ENCODE measurements around the gene RAD51B. TPM values are rescaled to one million over a fixed set of nuclear protein-coding genes. Genes with fewer than 3 reads are reported as not detected.

RAD51B gene
- total RNA-seq, 3 donors from 2014 or later, result 10.6 to 77.6 (median 33.8) TPM

DNA sequence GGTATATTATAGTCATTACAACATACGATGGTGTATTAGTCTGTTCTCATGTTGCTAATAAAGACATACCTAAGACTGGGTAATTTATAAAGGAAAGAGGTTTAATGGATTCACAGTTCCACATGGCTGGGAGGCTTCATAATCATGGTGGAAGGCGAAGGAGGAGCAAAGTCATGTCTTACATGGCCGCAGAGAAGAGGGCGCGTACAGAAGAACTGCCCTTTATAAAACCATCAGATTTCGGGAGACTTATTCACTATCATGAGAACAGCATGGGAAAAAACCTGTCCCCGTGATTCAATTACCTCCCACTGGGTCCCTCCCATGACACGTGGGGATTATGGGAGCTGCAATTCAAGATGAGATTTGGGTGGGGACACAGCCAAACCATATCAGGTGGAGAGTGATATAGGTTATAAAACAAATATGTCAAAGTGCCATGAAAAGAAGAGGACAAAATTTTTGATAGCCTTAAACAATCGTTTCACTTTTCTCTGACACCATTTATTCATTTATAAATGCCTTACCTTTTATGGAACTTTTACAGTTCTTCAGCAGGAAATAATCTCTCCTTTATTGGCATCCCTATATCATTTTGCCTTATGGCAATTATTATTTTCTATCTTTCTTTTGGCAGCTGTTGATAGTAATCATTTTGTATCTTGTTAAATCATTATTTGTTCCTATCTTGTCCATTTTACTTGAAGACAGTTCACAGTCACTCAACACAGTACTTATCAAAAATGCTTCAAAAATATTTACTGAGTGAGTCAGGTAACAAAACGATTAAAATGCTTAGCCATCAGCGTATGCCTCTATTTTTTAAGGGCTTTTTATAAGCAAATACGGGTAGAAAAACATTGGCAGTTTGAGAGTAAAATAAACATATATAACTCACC is 196.0 kb downstream of the RAD51B start:
- no peak overlapping the region for H3K4me3 ChIP-seq
- no peak overlapping the region for H3K27ac ChIP-seq
- intact Hi-C loops (cut with DNase I; ENCODE audit: low total_unique reads), result no loop called here
- no peaks in the 10 kb centered on the region for H3K36me3 ChIP-seq
- no peak for TF ChIP-seq POLR2A (IDR thresholded peaks at IDR 0.05)
- TF ChIP-seq POLR2AphosphoS5 (IDR thresholded peaks at IDR 0.05), result no peak
- TF ChIP-seq, protein P1, sequence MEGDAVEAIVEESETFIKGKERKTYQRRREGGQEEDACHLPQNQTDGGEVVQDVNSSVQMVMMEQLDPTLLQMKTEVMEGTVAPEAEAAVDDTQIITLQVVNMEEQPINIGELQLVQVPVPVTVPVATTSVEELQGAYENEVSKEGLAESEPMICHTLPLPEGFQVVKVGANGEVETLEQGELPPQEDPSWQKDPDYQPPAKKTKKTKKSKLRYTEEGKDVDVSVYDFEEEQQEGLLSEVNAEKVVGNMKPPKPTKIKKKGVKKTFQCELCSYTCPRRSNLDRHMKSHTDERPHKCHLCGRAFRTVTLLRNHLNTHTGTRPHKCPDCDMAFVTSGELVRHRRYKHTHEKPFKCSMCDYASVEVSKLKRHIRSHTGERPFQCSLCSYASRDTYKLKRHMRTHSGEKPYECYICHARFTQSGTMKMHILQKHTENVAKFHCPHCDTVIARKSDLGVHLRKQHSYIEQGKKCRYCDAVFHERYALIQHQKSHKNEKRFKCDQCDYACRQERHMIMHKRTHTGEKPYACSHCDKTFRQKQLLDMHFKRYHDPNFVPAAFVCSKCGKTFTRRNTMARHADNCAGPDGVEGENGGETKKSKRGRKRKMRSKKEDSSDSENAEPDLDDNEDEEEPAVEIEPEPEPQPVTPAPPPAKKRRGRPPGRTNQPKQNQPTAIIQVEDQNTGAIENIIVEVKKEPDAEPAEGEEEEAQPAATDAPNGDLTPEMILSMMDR (IDR thresholded peaks at IDR 0.05), result no peak
- no peak for DNase-seq (ENCODE audit: low spot score in 2 of 2)
- H3K9me3 ChIP-seq, result no peaks in the 10 kb centered on the region
- no peaks in the 10 kb centered on the region for H3K4me1 ChIP-seq
- H3K27me3 ChIP-seq, result no peaks in the 10 kb centered on the region

DNA sequence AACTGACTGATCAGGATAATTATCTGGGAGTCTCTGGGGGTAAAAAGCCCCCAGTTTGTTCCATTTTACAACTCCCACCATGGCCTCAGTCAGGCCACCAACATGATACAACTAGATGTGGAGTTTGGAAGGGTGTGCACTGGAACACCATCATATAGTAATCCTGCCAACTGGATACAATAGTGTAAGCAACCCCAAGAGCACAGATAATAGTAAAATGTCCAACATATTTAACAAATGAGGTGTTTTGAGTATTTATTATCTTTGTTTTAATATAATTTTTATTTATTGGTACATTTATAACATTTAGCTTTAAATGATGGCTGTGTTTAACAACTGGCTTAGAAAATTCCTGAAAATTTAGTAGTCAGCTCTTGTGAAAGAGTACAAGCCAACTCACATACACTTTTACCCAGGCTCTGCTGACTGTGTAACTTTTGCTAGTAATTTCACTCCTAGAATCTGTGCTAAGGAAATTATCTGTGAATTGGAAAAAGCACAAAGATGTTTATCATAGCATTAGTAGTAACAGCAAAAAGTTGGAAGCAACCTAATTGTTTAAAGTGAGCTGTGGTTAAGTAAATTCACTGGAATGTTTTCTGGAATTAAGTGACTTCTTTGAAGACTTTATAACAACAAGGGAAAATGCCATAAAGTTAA is 196.8 kb downstream of the RAD51B start:
- DNase-seq (ENCODE audit: low spot score in 2 of 2), result no peak
- Histone ChIP-seq H3K27me3 (no peaks in the 10 kb centered on the region), H3K27ac (no peak overlapping the region), H3K36me3 (no peaks in the 10 kb centered on the region), H3K4me1 (no peaks in the 10 kb centered on the region), H3K9me3 (no peaks in the 10 kb centered on the region), H3K4me3 (no peak overlapping the region)
- TF ChIP-seq POLR2A (IDR thresholded peaks at IDR 0.05), result no peak
- TF ChIP-seq, protein P1 (IDR thresholded peaks at IDR 0.05), result no peak
- TF ChIP-seq POLR2AphosphoS5 (IDR thresholded peaks at IDR 0.05), result no peak
- intact Hi-C loops (cut with DNase I; ENCODE audit: low total_unique reads), result no loop called here

DNA sequence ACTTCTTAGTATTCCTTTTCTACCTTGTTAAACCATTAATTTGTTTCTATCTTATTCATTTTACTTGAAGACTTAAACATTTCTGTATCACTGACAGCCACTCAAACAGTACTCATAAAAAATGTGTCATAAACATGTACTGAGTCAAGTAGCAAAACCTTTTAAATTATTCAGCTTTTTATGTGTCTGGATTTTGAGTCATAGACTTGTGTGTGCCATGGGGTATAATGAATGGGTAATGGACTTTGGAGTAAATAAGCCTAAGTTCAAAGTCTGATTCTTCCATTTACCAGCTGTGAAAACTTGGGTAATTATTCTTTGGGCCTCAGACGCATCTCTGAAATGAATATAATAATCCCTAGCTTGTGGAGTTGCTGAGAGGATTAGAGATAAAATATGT is 199.0 kb downstream of the RAD51B start:
- TF ChIP-seq, protein P1 (IDR thresholded peaks at IDR 0.05), result no peak
- TF ChIP-seq POLR2AphosphoS5 (IDR thresholded peaks at IDR 0.05) (no peak), POLR2A (IDR thresholded peaks at IDR 0.05) (no peak)
- peaks cover 0 to 8% of the 10 kb centered on the region in 2 donors for H3K9me3 ChIP-seq
- no peak overlapping the region for H3K27ac ChIP-seq
- H3K4me1 ChIP-seq, result no peaks in the 10 kb centered on the region
- no peak overlapping the region for H3K4me3 ChIP-seq
- DNase-seq (ENCODE audit: low spot score in 2 of 2), result no peak
- H3K27me3 ChIP-seq, result no peaks in the 10 kb centered on the region
- intact Hi-C loops (cut with DNase I; ENCODE audit: low total_unique reads), result no loop called here
- no peaks in the 10 kb centered on the region for H3K36me3 ChIP-seq

DNA sequence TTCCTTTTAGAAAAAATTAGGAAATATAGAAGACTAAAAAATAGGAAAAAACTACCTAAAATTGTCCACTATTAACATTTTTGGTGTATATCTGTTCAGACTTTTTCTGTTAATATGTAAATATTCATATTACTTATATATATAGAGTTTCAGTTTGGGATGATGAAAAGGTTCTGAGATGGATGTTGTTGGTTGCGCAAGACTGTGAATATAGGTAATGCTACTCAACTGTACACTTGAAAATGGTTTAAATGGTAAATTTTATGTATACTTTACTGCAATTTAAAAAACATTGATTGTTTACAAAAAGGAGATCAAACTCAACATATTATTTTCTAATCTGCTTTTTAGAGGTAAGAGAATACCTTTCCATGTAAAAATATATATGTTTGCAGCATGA is 200.9 kb downstream of the RAD51B start:
- TF ChIP-seq, protein P1 (IDR thresholded peaks at IDR 0.05), result no peak
- TF ChIP-seq POLR2A (IDR thresholded peaks at IDR 0.05), result no peak
- TF ChIP-seq POLR2AphosphoS5 (IDR thresholded peaks at IDR 0.05), result no peak
- intact Hi-C loops (cut with DNase I; ENCODE audit: low total_unique reads), result no loop called here
- no peak overlapping the region for H3K27ac ChIP-seq
- H3K27me3 ChIP-seq, result no peaks in the 10 kb centered on the region
- no peak overlapping the region for H3K4me3 ChIP-seq
- H3K4me1 ChIP-seq, result no peaks in the 10 kb centered on the region
- H3K9me3 ChIP-seq, result peaks cover 0 to 10% of the 10 kb centered on the region in 2 donors
- DNase-seq (ENCODE audit: low spot score in 2 of 2), result no peak
- H3K36me3 ChIP-seq, result no peaks in the 10 kb centered on the region
